ENCODE results near the gene RAP1GDS1.

DNA sequence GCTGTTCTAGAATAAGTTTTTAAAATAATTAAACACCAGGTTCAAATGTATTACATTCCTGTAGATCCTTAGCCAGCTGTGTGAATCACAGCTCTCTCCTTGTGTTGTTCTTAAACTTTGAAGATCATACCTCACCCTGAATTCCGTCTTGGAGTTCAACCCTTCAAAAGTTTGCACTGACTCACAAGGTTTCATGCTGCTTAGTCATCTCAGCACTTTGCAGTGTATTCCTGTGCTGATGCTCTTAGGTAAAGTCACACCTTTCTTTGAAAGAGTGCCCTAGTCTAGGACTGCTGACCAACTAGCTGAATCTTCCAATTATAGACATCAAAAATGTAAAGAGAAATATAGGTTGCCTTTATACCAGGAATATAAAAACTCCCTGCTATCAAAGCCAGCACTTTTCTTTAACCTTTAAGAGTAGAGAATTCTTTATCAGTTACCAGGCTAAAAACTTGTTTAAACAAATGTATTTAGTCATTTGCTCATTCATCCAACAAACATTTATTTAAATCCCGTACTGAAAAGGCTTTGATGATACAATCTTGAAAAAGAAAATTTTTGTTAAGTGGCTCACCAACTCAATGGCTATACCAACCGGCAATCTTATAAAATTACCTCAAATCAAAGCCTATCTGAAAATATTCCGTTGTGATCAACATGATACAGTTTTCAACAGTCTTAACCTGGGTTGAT, 169.7 kb downstream of the RAP1GDS1 start:
- TF ChIP-seq YY1 (IDR thresholded peaks at IDR 0.05; ENCODE audit: insufficient read depth, insufficient read length) (no peak), SUZ12 (IDR thresholded peaks at IDR 0.05; ENCODE audit: extremely low read depth, insufficient read depth, insufficient read length) (no peak), ZNF274 (IDR thresholded peaks at IDR 0.05; ENCODE audit: low read depth, low read length) (no peak)

All from NT2/D1 (cell line).